ENCODE measurements around the gene ZNRF1. TPM values are rescaled to one million over a fixed set of nuclear protein-coding genes. Genes with fewer than 3 reads are reported as not detected.

The ZNRF1 gene
- total and polyA plus RNA-seq, 2 of the 8 experiments (the other 6 are each of a cell fraction or from before 2014, with no cell fraction given): 33.5 to 52.9 TPM

GRCh38 chr16:75097191-75097761 lies 98.5 kb downstream of the ZNRF1 start:
- WGBS, 2 experiments (ENCODE audit: extremely low coverage in 1 of 2, insufficient coverage in 1 of 2, insufficient read length in 1 of 2, insufficient replicate concordance in 2 of 2, low coverage in 1 of 2, low lambda C conversion rate in 2 of 2, missing lambda C conversion rate in 1 of 2): 92% methylated on average over 10 of the region's 10 CpGs; no CpG with 5 or more reads in 1 of the 2 experiments

More at GRCh38 chr16:75097191-75097761, 98.5 kb downstream of the ZNRF1 start:
- TF ChIP-seq FOSL1 (IDR thresholded peaks at IDR 0.05; ENCODE audit: insufficient read depth, low read depth, low read length) (no peak), SIN3A (conservative IDR thresholded peaks at IDR 0.05 in 1 of 2, IDR thresholded peaks at IDR 0.05 in 1 of 2; ENCODE audit: low read depth in 1 of 2, low read length in 2 of 2) (peak; percentile 86; a peak in 3 of 4 replicates), SAP30 (IDR thresholded peaks at IDR 0.05; ENCODE audit: insufficient read depth, insufficient replicate concordance, low read length) (peak; percentile 33)
- no peak overlapping the region for H3K4ac ChIP-seq (replicated peaks; ENCODE audit: insufficient read length, low read depth, low read length)
- ChIA-PET POLR2A (ENCODE audit: partially characterized antibody) (interaction anchor here (1.2 to 5.0 kb wide), 5 partner anchors 13 to 360 kb away, joined by 3 to 42 read pairs (median 5); partner anchors contain the start of gene LDHD), CTCF (ENCODE audit: partially characterized antibody) (interaction anchor here (0.7 to 8.0 kb wide), 33 partner anchors 8 to 370 kb away, joined by 3 to 133 read pairs (median 4); partner anchors contain the start of genes LDHD and ZNRF1)
- peaks cover 17% of the 10 kb centered on the region for H3K79me1 ChIP-seq (ENCODE audit: low read depth, low read length)
- no peaks in the 10 kb centered on the region for H3K23me2 ChIP-seq (ENCODE audit: low read depth, low read length)
- no peak overlapping the region for H3K9ac ChIP-seq (replicated peaks in 1 of 4; ENCODE audit: extremely low read depth in 1 of 4, low read depth in 3 of 4, low read length in 3 of 4)
- no peak overlapping the region for H3K56ac ChIP-seq (replicated peaks; ENCODE audit: insufficient read length, low read depth, low read length)
- H2AK5ac ChIP-seq (ENCODE audit: low read depth, low read length): no peak overlapping the region
- H4K91ac ChIP-seq (replicated peaks; ENCODE audit: insufficient read length, low read length): no peak overlapping the region
- no peak overlapping the region for H3K14ac ChIP-seq (ENCODE audit: insufficient read length)
- no peak overlapping the region for H3K27ac ChIP-seq (ENCODE audit: low read depth, low read length)
- H3K27me3 ChIP-seq (replicated peaks in 1 of 4; ENCODE audit: control insufficient read depth in 3 of 4, extremely low read depth in 1 of 4, insufficient read depth in 3 of 4, low read length in 3 of 4): no peaks in the 10 kb centered on the region
- no peak overlapping the region for H4K5ac ChIP-seq (ENCODE audit: insufficient read length, low read depth, low read length)
- H3K9me3 ChIP-seq (ENCODE audit: insufficient read depth in 2 of 2, low read depth in 1 of 2, low read length in 1 of 2): no peaks in the 10 kb centered on the region
- FAIRE-seq (no peak), DNase-seq (ENCODE audit: low read depth in 1 of 2, low spot score in 2 of 2) (no peak)
- peaks cover 10 to 18% of the 10 kb centered on the region in 2 experiments for H4K20me1 ChIP-seq (replicated peaks in 1 of 2; ENCODE audit: control insufficient read depth in 1 of 2, insufficient read depth in 2 of 2, low read length in 2 of 2)
- H3K18ac ChIP-seq (ENCODE audit: extremely low read depth, low read length): no peak overlapping the region
- no peak overlapping the region; a peak in 1 of 4 replicates for H3K4me2 ChIP-seq (ENCODE audit: insufficient read depth in 1 of 2, low read depth in 2 of 2, low read length in 2 of 2)
- no peak overlapping the region for H2BK15ac ChIP-seq (ENCODE audit: low read length)
- H2BK120ac ChIP-seq (replicated peaks; ENCODE audit: low read depth, low read length): no peak overlapping the region
- H3K4me1 ChIP-seq (replicated peaks in 1 of 4; ENCODE audit: control insufficient read depth in 3 of 4, insufficient read depth in 4 of 4, low read length in 3 of 4): peaks cover 13 to 49% (median 34%) of the 10 kb centered on the region in 4 experiments
- no peak overlapping the region for H2BK12ac ChIP-seq (ENCODE audit: low read depth, low read length)
- H2BK5ac ChIP-seq (ENCODE audit: low read depth, low read length): no peak overlapping the region
- no peak overlapping the region; the same call in 1 of the 2 replicates for H4K8ac ChIP-seq (ENCODE audit: extremely low read depth, insufficient read depth, low read length)
- no peak overlapping the region for H2BK20ac ChIP-seq (ENCODE audit: low read length)
- H3K23ac ChIP-seq (ENCODE audit: insufficient read length): no peak overlapping the region
- H3K79me2 ChIP-seq (ENCODE audit: control insufficient read depth in 1 of 2, insufficient read depth in 2 of 2, low read length in 2 of 2): peaks cover 0 to 27% of the 10 kb centered on the region in 2 experiments; a peak in 1 of 4 replicates
- H3K36me3 ChIP-seq (ENCODE audit: control insufficient read depth in 2 of 4, insufficient read depth in 4 of 4, low read length in 3 of 4): peaks cover 0 to 2% (median 0%) of the 10 kb centered on the region in 4 experiments; a peak in 1 of 8 replicates
- no peak overlapping the region for H2AFZ ChIP-seq (ENCODE audit: low read length)
- no peak overlapping the region for H3K4me3 ChIP-seq (ENCODE audit: extremely low read depth in 1 of 4, insufficient read depth in 2 of 4, low read depth in 3 of 4, low read length in 4 of 4)

Measured in H1 (cell line).